SU-DHL-6 (cell line): ENCODE measurements around the gene SLC2A1.

ENCODE experiments used
- EZH2phosphoT487 ChIP-seq: fragments of 200-600 bp; sonication (generic), shearing (Covaris generic); conservative IDR thresholded peaks from 2 replicates; pipeline ENCODE4 v1.6.1; 2018; ENCODE audit warnings: mild to moderate bottlenecking, antibody characterized with exemption, low read length, moderate library complexity, mixed read lengths
- TF ChIP-seq, protein P1 (sequence below): fragments of 200-600 bp; sonication (generic); IDR thresholded peaks from one replicate; pipeline ENCODE4 v1.5.1; 2017; ENCODE audit warnings: antibody characterized with exemption, mild to moderate bottlenecking, low read length, moderate library complexity; ENCODE audit not compliant: insufficient read depth, poor library complexity, severe bottlenecking

DNA sequence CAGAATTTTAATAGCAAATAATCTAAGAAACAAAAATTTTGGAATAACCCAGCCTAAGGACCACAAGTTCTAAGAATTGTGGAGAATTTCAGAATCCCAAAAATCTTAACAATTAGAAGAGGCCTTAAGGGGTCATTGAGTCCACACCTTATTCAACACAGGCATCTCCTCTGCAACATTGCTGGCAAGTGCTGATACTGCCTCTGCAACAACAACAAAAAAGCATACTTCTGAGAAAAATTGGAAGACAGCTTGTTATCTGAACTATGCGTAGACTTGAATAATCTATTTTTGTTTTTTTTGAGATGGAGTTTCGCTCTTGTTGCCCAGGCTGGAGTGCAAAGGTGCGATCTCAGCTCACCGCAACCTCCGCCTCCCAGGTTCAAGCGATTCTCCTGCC, 24.0 kb upstream of the SLC2A1 start:
- TF ChIP-seq, protein P1, sequence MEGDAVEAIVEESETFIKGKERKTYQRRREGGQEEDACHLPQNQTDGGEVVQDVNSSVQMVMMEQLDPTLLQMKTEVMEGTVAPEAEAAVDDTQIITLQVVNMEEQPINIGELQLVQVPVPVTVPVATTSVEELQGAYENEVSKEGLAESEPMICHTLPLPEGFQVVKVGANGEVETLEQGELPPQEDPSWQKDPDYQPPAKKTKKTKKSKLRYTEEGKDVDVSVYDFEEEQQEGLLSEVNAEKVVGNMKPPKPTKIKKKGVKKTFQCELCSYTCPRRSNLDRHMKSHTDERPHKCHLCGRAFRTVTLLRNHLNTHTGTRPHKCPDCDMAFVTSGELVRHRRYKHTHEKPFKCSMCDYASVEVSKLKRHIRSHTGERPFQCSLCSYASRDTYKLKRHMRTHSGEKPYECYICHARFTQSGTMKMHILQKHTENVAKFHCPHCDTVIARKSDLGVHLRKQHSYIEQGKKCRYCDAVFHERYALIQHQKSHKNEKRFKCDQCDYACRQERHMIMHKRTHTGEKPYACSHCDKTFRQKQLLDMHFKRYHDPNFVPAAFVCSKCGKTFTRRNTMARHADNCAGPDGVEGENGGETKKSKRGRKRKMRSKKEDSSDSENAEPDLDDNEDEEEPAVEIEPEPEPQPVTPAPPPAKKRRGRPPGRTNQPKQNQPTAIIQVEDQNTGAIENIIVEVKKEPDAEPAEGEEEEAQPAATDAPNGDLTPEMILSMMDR: no peak
- TF ChIP-seq EZH2phosphoT487: no peak
